Epithelial cell of proximal tubule (primary cell): ENCODE measurements around the gene RAB35. TPM values are rescaled to one million over a fixed set of nuclear protein-coding genes. Genes with fewer than 3 reads are reported as not detected.

Source experiments
- DNase-seq: peaks from one replicate; pipeline ENCODE4 v3.0.0-alpha.2; 2011; ENCODE audit warnings: low read depth
- H3K4me3 ChIP-seq: 2 replicates; pipeline ENCODE4 v1.5.1; 2011; ENCODE audit warnings: low read depth, mild to moderate bottlenecking, low read length
- CTCF ChIP-seq: conservative IDR thresholded peaks from 2 replicates; pipeline ENCODE4 v1.5.1; 2012; ENCODE audit warnings: low read depth, mild to moderate bottlenecking, low read length
- total RNA-seq: library from RNA; depleted of rRNA; stranded (reverse); fragments of >200 nt; gene quantifications from 2 replicates; pipeline ENCODE4 v1.2.3, GENCODE V29; 2015

Gene RAB35
- total RNA-seq, 1 donor from 2014 or later = 18.6 TPM

GRCh38 chr12:120106151-120106550 is 10.4 kb downstream of the RAB35 start:
- no peak overlapping the region for H3K4me3 ChIP-seq
- no peak for TF ChIP-seq CTCF
- no peak for DNase-seq

GRCh38 chr12:120103371-120103770 is 13.2 kb downstream of the RAB35 start:
- DNase-seq = no peak
- no peak overlapping the region for H3K4me3 ChIP-seq
- TF ChIP-seq CTCF = no peak

DNA sequence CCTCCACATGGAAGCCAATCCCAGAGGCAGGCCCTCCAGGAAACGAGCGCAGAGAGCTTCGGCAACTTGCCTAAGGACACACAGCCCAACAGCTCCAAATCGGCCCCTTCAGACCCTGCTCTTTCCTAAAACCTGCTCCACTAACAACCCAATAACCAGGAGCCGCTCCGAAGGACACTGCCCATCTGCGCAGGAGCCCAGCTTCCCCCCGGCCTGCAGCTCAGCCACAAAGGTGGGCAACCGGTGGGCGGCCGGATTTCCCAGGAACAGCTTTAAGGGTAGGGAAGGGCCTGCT is 13.6 kb downstream of the RAB35 start:
- no peak for DNase-seq
- no peak for TF ChIP-seq CTCF
- H3K4me3 ChIP-seq = no peak overlapping the region

DNA sequence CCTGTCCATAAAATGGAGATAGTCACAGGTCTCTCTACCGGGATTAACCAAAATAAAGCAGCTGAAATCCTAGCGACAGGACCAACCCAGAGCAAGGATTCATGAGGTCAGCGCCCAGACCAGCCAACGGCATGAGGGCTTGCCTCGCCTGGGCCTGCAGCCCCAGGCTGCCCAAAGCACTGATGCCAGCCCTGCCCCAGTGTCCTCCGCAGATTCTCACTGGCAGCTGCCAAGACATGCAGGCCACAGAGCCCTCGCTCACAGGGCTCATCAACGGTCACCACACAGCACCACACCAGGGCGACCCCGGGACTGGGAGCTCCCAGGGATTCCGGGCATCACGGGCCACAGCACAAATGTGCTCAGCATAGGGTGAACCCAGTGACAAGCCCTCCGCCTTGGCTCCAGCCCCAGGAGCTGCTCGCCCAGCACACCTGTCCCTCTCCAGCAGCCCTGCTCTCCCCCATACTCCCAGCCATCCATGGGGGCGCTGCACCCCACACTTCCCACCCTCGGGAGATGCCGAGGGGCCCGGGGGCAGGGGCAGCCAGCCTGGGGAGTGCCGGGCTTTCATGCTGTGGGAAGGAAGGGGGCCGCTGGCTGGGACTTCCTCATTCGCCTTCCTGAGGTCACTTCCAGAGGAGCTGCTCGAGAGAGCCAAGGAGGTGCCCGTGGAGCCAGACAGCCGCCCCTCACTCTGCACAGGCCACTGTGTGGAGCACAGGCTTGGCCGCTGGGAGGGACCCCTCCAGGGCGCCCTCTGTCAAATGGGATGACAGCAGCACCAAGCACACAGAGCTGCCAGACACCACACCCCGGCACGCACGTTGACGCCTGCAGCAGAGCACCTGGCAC is 14.1 kb downstream of the RAB35 start:
- no peak for DNase-seq
- TF ChIP-seq CTCF = no peak
- no peak overlapping the region for H3K4me3 ChIP-seq

DNA sequence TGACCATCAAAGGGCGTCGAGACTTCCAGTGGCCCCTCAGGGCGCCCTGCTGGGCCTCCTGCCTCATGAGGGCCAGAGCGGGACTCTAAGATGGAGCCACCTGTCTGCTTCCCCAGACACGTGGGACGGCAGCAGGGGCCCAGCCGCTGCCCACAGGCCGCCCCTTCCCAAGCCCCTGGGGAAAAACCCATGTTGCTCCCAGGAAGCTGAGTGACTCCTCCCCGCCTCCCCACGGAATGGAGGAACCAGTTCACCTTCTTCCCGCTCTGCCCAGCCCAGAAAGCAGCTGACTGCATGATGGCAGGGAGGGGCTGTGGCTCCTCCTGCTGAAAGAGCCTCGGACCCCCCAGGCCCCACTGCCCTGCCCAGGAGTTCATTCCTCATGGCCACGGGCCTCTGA is 14.9 kb downstream of the RAB35 start:
- no peak overlapping the region for H3K4me3 ChIP-seq
- TF ChIP-seq CTCF = no peak
- no peak for DNase-seq

GRCh38 chr12:120101182-120101581 is 15.4 kb downstream of the RAB35 start:
- no peak for TF ChIP-seq CTCF
- no peak for DNase-seq

DNA sequence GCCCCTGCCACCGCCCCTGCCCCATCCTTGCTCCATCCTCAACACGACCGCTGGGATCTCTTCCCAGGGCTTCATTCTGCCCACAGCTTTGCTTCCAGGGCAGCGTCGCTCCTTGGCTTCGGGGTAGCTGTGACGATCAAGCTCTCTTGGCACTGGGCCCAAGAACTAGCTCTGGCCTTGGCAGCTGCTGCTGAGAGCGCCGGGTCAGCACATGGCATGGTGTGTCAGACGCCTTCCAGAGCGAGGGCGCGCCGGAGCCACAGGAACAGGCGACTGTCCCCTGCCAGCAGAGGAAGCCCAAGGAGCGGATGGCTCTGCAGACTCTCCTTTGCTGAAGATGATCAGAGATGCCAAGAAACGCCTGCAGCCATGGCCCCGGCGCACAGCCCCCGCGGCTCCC is 15.9 kb downstream of the RAB35 start:
- no peak for DNase-seq
- H3K4me3 ChIP-seq = no peak overlapping the region
- no peak for TF ChIP-seq CTCF

More at GRCh38 chr12:120101182-120101581, 15.4 kb downstream of the RAB35 start:
- H3K4me3 ChIP-seq = no peak overlapping the region
